ENCODE results near the gene GCM1.

Gene GCM1

DNA sequence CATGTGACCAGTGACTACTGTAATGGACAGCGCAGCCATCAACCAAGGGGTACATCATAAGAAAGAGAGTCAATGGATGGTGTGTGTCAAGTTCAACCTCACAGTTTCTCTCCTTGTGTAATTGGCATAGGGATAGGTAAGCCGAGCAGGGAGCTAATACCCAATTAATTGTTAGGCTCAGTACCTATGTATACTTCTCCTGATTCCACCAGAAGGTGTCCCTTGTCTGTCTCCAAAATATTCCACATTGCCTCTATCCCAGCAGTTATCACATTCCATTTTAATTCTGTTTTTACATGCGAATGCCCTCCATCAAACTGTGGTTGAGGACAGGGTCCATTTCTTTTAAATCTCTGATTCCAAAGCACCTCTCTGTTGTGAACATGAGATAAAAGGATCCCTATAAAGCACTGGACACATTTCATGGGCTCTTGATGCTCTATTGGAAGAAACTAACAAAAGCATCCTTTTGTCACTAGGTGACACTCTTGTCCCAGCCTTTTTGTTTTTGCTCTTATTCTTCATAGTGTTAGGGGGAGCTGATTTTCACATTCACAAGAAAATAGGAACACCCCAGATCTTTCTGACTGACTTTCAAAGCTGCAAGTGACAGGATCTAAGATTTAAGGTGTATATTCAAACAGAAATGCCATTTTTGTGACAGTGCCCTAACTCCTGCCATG is 44.5 kb downstream of the GCM1 start:
- no peak for DNase-seq

DNA sequence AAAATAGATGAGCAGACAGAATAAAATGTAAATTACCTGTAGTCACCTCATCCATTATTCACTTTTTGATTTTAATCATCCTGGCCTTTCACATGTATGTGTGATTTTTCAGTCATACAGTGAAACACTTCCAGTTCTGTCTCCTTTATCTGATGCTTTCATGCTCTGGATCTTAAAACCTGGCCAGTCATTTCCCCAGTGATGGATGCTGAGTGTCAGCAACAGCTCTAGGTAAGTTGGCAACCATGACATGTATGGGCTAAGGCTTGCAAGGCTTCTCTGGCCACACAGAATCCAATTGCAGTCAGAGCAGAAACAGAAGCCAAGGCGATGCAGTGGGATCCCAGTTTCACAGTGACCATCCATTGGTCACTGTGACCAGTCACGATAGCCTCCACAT is 47.6 kb downstream of the GCM1 start:
- no peak for DNase-seq

DNA sequence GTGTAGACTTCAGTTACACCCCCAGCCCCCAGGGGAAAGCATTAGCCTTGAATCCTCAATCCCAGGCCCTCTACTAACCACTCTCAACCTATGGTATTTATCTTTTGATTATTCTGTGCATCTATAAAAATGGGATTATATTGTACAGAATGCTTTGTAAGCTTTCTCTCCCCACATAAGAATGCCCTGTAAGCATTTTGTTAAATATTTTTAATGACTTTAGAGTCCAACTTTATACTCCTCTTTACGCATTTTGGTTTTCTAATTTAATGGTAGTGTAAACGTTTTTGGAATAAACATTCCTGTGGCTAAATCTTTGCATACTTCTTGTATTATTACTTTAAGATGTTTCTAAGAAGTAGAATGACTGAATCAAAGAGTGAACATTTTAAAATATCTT is 48.1 kb downstream of the GCM1 start:
- no peak for DNase-seq

DNA sequence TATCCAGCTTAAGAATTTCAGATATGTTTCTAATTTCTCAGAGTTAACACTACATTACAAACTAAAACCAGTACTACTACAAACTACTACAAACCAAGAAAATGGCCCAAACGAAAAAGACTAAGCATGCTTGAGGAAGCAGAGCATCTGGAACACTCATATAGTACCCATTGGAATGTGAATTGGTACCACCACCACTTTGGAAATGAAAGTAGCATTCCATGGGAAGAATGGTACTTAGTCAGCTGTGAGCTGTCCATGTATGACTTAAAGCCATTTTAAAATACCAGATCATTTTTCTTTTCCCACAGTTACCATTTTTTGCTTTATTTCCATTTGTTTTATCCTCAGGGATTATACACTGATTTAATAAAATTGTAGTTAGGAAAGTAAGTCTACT is 52.9 kb downstream of the GCM1 start:
- no peak for DNase-seq

DNA sequence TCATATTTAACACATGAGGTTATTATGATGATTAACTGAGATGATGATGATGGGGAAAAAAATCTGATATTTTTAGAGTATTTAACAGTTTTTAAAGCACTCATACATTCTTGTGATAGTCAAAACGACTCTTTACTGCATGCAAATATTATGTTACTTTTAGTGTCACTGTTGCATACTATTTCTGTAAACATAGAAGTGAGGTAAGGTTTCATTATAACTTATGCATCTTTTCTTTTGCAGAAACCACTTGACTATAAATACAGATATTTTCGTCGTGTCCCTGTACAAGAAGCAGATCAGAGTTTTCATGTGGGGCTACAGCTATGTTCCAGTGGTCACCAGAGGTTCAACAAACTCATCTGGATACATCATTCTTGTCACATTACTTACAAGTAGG is 53.4 kb downstream of the GCM1 start:
- no peak for DNase-seq

DNA sequence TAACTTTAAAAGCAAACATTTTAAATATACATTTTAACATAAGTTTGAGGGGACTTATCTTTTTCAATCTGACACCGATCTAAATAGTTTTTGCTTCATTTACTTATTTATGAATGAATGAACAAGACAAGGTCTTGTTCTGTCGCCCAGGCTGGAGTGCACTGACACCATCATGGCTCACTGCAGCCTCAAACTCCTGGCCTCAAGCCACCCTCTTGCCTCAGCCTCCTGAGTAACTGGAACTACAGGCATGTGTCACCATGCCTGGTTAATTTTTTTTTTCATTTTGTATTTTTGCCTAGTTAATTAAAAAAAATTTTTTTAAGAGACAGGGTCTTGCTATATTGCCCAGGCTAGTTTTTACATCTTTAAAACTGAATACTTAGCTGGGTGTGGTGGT is 58.1 kb downstream of the GCM1 start:
- DNase-seq: no peak

DNA sequence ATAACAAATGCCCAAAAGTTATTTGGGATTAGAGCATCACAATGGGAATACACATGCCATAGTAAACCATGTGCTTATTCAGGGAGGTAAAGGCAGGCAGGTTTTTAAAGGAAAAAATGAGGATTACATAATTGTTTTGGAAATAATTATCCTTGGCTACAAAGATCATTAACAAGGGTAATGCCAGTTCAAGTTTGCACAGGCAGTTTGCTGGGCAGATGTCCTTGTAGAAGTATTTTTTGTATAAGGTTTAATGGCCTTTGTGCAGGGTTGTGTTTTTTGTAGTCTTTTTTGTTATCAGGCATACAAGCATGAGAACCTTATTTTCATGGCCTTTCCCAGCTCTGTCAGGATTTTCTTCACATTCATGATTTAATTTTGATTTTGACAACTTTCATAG is 58.7 kb downstream of the GCM1 start:
- DNase-seq: no peak

DNA sequence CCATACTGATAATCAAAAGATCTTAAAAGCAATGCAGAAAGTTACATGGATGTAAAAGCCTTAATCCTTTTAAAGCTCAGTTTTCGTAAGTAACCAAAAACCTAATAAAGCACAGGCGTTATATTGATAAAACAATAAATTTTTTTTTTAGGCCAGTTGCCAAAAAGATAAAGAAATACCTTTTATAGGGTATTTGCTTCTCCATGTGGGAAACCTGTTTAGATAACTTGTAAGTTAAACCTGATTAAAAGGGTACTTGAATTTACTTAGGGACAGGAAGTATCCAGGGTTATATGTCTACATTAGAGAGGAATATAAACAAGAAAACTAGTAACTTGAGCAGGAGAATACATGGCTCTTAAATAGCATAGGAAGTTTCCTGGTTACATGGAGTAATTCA is 62.3 kb downstream of the GCM1 start:
- DNase-seq: no peak

DNA sequence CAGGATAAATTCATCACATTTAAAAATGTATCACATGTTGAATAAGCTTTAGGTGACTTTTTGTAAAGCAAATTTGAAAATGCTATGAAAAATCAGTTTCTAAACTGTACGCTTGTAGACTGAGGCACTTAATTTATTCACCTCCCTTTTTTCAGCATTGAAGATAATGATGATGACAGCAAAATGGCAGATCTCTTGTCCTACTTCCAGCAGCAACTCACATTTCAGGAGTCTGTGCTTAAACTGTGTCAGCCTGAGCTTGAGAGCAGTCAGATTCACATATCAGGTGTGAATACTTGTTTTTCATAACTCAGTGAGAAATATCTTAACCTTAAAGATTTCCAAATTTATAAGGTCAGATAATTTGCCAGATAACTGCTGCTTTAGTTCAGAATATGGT is 67.8 kb downstream of the GCM1 start:
- no peak for DNase-seq
